OCI-LY7 (cell line): Measurements from ENCODE around the gene NACC2. TPM values are rescaled to one million over a fixed set of nuclear protein-coding genes. Genes with fewer than 3 reads are reported as not detected.

Source experiments
- BruUV-seq: library from RNA; stranded (reverse); fragments of 400-500 nt; replicated peaks from 2 replicates; lab custom pipeline; 2021; lab: Mats Ljungman, UMichigan
- CTCF ChIA-PET: fragments of 300-600 bp; sonication (Branson Sonifier 250); formaldehyde crosslinking; loops from one replicate; lab custom pipeline; 2022; ENCODE audit warnings: antibody characterized with exemption; ENCODE audit not compliant: unreplicated experiment; lab: Charles Lee
- POLR2A ChIA-PET: fragments of 300-600 bp; sonication (Branson Sonifier 250); formaldehyde crosslinking; loops from one replicate; lab custom pipeline; 2022; ENCODE audit warnings: antibody characterized with exemption; lab: Charles Lee
- DNase-seq: peaks from one replicate; pipeline ENCODE4 v3.0.0-alpha.2; 2015; ENCODE audit warnings: low spot score
- H2AFZ ChIP-seq: fragments of 200-600 bp; sonication (generic), shearing (Covaris generic); 2 replicates; pipeline ENCODE4 v1.6.1; 2014; ENCODE audit warnings: mild to moderate bottlenecking, antibody characterized with exemption, low read length, moderate library complexity
- H3K27ac ChIP-seq: fragments of 200-600 bp; sonication (generic); 2 replicates; pipeline ENCODE4 v1.5.1; 2014; ENCODE audit warnings: mixed run types, low read depth, mild to moderate bottlenecking, moderate library complexity, low read length, inconsistent platforms; ENCODE audit not compliant: poor library complexity, severe bottlenecking
- H3K36me3 ChIP-seq: fragments of 200-600 bp; sonication (generic); 2 replicates; pipeline ENCODE4 v1.6.1; 2014; ENCODE audit warnings: mild to moderate bottlenecking, antibody characterized with exemption, low read length, moderate library complexity, mixed read lengths; ENCODE audit not compliant: insufficient read depth
- H3K4me1 ChIP-seq: fragments of 200-600 bp; sonication (generic); 2 replicates; pipeline ENCODE4 v1.5.1; 2014; ENCODE audit warnings: mild to moderate bottlenecking, low read length; ENCODE audit not compliant: insufficient read depth, poor library complexity, severe bottlenecking
- H3K4me2 ChIP-seq: fragments of 200-600 bp; sonication (generic); 2 replicates; pipeline ENCODE4 v1.6.1; 2014; ENCODE audit warnings: mild to moderate bottlenecking, low read length
- H3K4me3 ChIP-seq: fragments of 200-600 bp; sonication (generic); 2 replicates; pipeline ENCODE4 v1.5.1; 2014; ENCODE audit warnings: mild to moderate bottlenecking, low read depth, low read length; ENCODE audit not compliant: poor library complexity, severe bottlenecking
- H3K79me2 ChIP-seq: fragments of 200-600 bp; sonication (generic); 2 replicates; pipeline ENCODE4 v1.6.1; 2016; ENCODE audit warnings: low read depth, mild to moderate bottlenecking, low read length, moderate library complexity, mixed read lengths; ENCODE audit not compliant: insufficient read depth
- H3K9me2 ChIP-seq: fragments of 200-600 bp; sonication (generic); 2 replicates; pipeline ENCODE4 v1.6.1; 2016; ENCODE audit warnings: mild to moderate bottlenecking, low read length, mixed read lengths; ENCODE audit not compliant: insufficient read depth
- H3K9me3 ChIP-seq: fragments of 200-600 bp; sonication (generic); 2 replicates; pipeline ENCODE4 v1.6.1; 2014; ENCODE audit warnings: mild to moderate bottlenecking, mixed run types, low read length, mixed read lengths
- H4K20me1 ChIP-seq: fragments of 200-600 bp; sonication (generic); 2 replicates; pipeline ENCODE4 v1.6.1; 2014; ENCODE audit warnings: mild to moderate bottlenecking, antibody characterized with exemption, low read length, moderate library complexity, mixed read lengths; ENCODE audit not compliant: insufficient read depth
- EZH2phosphoT487 ChIP-seq: fragments of 200-600 bp; sonication (generic); IDR thresholded peaks from 2 replicates; pipeline ENCODE4 v1.6.1; 2018; ENCODE audit warnings: low read depth, borderline replicate concordance, mild to moderate bottlenecking, mixed run types, antibody characterized with exemption, low read length, moderate library complexity, mixed read lengths
- intact Hi-C: fragments of 100-400 bp; cut with micrococcal nuclease; formaldehyde crosslinking; loops from one replicate; pipeline ENCODE4 v1.10.0; 2022; ENCODE audit not compliant: unreplicated experiment
- total RNA-seq, 2 experiments: library from RNA; depleted of rRNA in 1 of 2; stranded (reverse); fragments of >200 nt in 1 of 2; shearing (Covaris generic) in 1 of 2; gene quantifications; 2 replicates each; pipeline ENCODE4 v1.2.3, GENCODE V29; 2014 to 2022
- TF ChIP-seq, protein P1 (sequence below): fragments of 200-600 bp; sonication (generic); conservative IDR thresholded peaks from 2 replicates; pipeline ENCODE4 v1.5.1; 2014; ENCODE audit warnings: mild to moderate bottlenecking, antibody characterized with exemption, low read length, moderate library complexity, mixed read lengths

Gene NACC2
- total RNA-seq, 2 experiments from 2014 or later = 0.38 to 0.72 TPM

DNA sequence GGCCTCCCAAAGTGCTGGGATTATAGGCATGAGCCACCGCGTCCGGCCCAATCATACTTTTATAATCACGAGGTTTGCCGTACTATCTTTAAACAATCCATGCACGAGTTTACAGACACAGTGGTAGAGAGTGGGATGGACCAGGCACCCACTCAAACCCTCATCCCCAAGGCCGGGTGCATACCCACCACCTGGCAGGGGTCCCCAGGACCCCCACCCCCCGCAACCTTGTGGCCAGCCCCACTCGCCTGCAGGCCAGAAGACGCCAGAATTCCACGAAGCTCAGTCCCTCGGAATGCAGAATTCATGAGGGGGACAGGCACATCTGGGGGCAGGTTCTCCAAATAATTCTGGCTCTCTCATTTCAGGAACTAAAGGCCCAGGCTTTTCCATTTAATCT, 17.1 kb downstream of the NACC2 start:
- Histone ChIP-seq H3K27ac (no peak overlapping the region), H4K20me1 (no peaks in the 10 kb centered on the region), H3K9me2 (no peaks in the 10 kb centered on the region), H3K4me1 (no peaks in the 10 kb centered on the region), H2AFZ (no peak overlapping the region), H3K36me3 (no peaks in the 10 kb centered on the region), H3K79me2 (no peaks in the 10 kb centered on the region), H3K9me3 (no peaks in the 10 kb centered on the region), H3K4me3 (no peak overlapping the region), H3K4me2 (no peak overlapping the region)
- TF ChIP-seq, protein P1, sequence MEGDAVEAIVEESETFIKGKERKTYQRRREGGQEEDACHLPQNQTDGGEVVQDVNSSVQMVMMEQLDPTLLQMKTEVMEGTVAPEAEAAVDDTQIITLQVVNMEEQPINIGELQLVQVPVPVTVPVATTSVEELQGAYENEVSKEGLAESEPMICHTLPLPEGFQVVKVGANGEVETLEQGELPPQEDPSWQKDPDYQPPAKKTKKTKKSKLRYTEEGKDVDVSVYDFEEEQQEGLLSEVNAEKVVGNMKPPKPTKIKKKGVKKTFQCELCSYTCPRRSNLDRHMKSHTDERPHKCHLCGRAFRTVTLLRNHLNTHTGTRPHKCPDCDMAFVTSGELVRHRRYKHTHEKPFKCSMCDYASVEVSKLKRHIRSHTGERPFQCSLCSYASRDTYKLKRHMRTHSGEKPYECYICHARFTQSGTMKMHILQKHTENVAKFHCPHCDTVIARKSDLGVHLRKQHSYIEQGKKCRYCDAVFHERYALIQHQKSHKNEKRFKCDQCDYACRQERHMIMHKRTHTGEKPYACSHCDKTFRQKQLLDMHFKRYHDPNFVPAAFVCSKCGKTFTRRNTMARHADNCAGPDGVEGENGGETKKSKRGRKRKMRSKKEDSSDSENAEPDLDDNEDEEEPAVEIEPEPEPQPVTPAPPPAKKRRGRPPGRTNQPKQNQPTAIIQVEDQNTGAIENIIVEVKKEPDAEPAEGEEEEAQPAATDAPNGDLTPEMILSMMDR = no peak
- TF ChIP-seq EZH2phosphoT487 = no peak
- CTCF ChIA-PET = no interaction called here
- intact Hi-C loops = no loop called here
- DNase-seq = no peak
- BruUV-seq = no TSS peak
- POLR2A ChIA-PET = no interaction called here

DNA sequence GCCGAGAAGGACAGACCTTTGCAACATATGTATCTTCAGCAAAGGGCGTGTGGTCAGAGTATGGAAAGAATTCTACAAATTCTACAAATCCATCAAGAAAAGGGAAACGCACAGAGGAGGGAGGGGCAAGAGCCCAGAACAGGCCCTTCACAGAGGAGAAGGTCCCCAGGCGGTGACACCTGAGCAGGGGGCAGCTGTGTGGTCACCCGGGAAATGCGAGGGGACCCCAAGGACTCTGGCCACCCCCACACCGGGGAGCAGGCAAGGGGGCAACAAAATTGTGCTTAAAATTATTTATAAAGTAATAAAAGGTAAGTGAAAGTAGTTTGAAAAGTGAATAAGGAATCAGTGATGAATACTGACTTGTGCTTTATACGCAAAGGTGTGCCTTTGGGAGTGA, 17.6 kb downstream of the NACC2 start:
- no peaks in the 10 kb centered on the region for H3K79me2 ChIP-seq
- H3K36me3 ChIP-seq = no peaks in the 10 kb centered on the region
- CTCF ChIA-PET = no interaction called here
- H3K4me1 ChIP-seq = no peaks in the 10 kb centered on the region
- no peak overlapping the region for H2AFZ ChIP-seq
- TF ChIP-seq EZH2phosphoT487 = no peak
- TF ChIP-seq, protein P1 = no peak
- H3K4me2 ChIP-seq = no peak overlapping the region
- H3K4me3 ChIP-seq = no peak overlapping the region
- no peak overlapping the region for H3K27ac ChIP-seq
- no peak for DNase-seq
- BruUV-seq = no TSS peak
- no peaks in the 10 kb centered on the region for H3K9me2 ChIP-seq
- intact Hi-C loops = no loop called here
- H4K20me1 ChIP-seq = no peaks in the 10 kb centered on the region
- POLR2A ChIA-PET = no interaction called here
- no peaks in the 10 kb centered on the region for H3K9me3 ChIP-seq

DNA sequence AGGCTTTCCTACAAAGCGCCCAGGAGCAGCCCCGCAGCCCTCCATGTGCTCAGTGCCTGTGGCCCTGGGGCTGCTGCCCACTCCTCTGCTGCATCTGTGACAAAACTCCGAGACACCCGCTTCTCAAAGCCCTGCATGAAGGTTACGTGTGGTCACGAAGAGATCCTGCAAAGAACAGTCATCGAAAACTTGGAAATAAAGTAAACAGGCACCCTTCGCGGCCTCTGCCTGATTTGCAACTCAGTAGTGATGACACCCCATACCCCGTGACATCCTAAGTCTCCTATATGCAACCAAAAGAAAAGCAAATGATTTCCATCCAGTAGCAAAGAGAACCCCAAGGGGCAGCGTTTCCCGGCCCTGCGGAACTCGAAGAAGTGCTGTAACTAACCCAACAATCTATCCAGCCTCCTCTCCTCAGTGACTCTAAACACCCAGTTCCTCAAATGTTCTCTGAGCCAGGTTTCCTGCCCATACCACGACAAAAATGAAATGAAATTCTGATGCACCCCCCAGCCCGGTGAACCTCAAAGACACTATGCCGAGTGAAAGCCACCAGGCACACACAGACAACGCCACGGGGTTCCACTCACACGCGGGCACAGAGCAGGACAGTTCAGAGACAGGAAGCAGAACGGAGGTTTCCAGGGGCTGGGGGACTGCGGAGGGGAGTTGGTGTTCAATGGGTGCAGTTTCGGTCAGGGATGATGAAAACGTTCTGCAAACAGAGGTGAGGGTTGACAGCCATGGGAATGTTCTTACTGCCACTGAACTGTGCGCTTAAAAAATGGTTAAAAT, 19.0 kb downstream of the NACC2 start:
- POLR2A ChIA-PET = no interaction called here
- no TSS peak for BruUV-seq

More for the DNA sequence above, 19.0 kb downstream of the NACC2 start:
- H2AFZ ChIP-seq = no peak overlapping the region
- intact Hi-C loops = no loop called here
- H3K36me3 ChIP-seq = no peaks in the 10 kb centered on the region
- no peak overlapping the region for H3K27ac ChIP-seq
- H3K9me2 ChIP-seq = no peaks in the 10 kb centered on the region
- TF ChIP-seq, protein P1 = no peak
- no peak for TF ChIP-seq EZH2phosphoT487
- CTCF ChIA-PET = no interaction called here
- no peak for DNase-seq
- no peaks in the 10 kb centered on the region for H3K4me1 ChIP-seq
- no peak overlapping the region for H3K4me3 ChIP-seq
- H3K4me2 ChIP-seq = no peak overlapping the region
- no peaks in the 10 kb centered on the region for H3K79me2 ChIP-seq
- no peaks in the 10 kb centered on the region for H4K20me1 ChIP-seq
- no peaks in the 10 kb centered on the region for H3K9me3 ChIP-seq
